HG03060 (cell line): ENCODE measurements around the gene EHBP1L1.
A peak's percentile ranks its signal among the peaks of the same experiment; 100 is the strongest.

Experiments used
- ATAC-seq: cut with Tn5 transposase; IDR thresholded peaks from one replicate; pipeline ENCODE4 v1.9.1; 2021; ENCODE audit warnings: low read depth, moderate number of reproducible peaks; ENCODE audit not compliant: unreplicated experiment

The EHBP1L1 gene

GRCh38 chr11:65546217-65546958, 29.5 kb upstream of the EHBP1L1 start:
- ATAC-seq: peak; percentile 41

GRCh38 chr11:65547446-65548125, 28.3 kb upstream of the EHBP1L1 start:
- no peak for ATAC-seq

- no peak for ATAC-seq
Observed at GRCh38 chr11:65548395-65548794, 27.5 kb upstream of the EHBP1L1 start.

- no peak for ATAC-seq
Observed at GRCh38 chr11:65549096-65549495, 26.8 kb upstream of the EHBP1L1 start.

- no peak for ATAC-seq
Observed at GRCh38 chr11:65551572-65552387, 24.1 kb upstream of the EHBP1L1 start.

GRCh38 chr11:65552388-65552951, 23.4 kb upstream of the EHBP1L1 start:
- ATAC-seq: no peak

- ATAC-seq: no peak
Observed at GRCh38 chr11:65553301-65554001, 22.4 kb upstream of the EHBP1L1 start.

GRCh38 chr11:65554057-65554818, 21.6 kb upstream of the EHBP1L1 start:
- no peak for ATAC-seq

- ATAC-seq: no peak
Observed at GRCh38 chr11:65554842-65555430, 20.9 kb upstream of the EHBP1L1 start.

GRCh38 chr11:65555693-65556231, 20.1 kb upstream of the EHBP1L1 start:
- no peak for ATAC-seq

GRCh38 chr11:65556470-65557279, 19.2 kb upstream of the EHBP1L1 start:
- ATAC-seq: no peak

GRCh38 chr11:65557280-65558001, 18.4 kb upstream of the EHBP1L1 start:
- no peak for ATAC-seq

- no peak for ATAC-seq
Observed at GRCh38 chr11:65558002-65558929, 17.6 kb upstream of the EHBP1L1 start, which contains the start of gene LTBP3. Gene LTBP3, minus strand, starts transcription at chr11:65558359. Its CDS starts 400 bp downstream, at chr11:65557959.

GRCh38 chr11:65558930-65559509, 16.8 kb upstream of the EHBP1L1 start:
- ATAC-seq: no peak

- no peak for ATAC-seq
Observed at GRCh38 chr11:65559535-65559934, 16.3 kb upstream of the EHBP1L1 start.

- ATAC-seq: no peak
Observed at GRCh38 chr11:65559951-65560537, 15.8 kb upstream of the EHBP1L1 start.
